H1 (cell line): Measurements from ENCODE around the gene IFIT2. TPM values are rescaled to one million over a fixed set of nuclear protein-coding genes. Genes with fewer than 3 reads are reported as not detected.

Experiments
- RFX5 ChIP-seq: IDR thresholded peaks from 2 replicates; pipeline ENCODE4 v1.6.1; 2011; ENCODE audit warnings: low read depth, low read length, improper control_type of control experiment, borderline replicate concordance
- YY1 ChIP-seq: IDR thresholded peaks from 2 replicates; pipeline ENCODE4 v1.6.1; 2011; ENCODE audit warnings: low read depth, mild to moderate bottlenecking, low read length
- polyA plus RNA-seq, 7 experiments: library from polyadenylated mRNA; depleted of rRNA in 3 of 7; stranded (reverse) in 5 of 7; unstranded in 2 of 7; fragments of >200 nt in 5 of 7; fragments of 200-250 nt in 2 of 7; gene quantifications; 1 replicate in 5 of 7; 2 replicates in 1 of 7; 4 replicates in 1 of 7; pipeline versions ENCODE4 v1.2.1 to v1.2.3, GENCODE V29; 2011 to 2013; ENCODE audit warnings: missing spikeins in 2 of 7, mixed read lengths in 2 of 7
- total RNA-seq: library from RNA; stranded (reverse); fragmentation: NEBNext Ultra II Directional; extraction: Animal tissue kit (Norgen Biotek cat#: 25700); gene quantifications from 2 replicates; pipeline ENCODE4 v1.2.1, GENCODE V29; 2021
- TF ChIP-seq, protein P1 (sequence below): fragments of 300-600 bp; sonication (generic); IDR thresholded peaks from 2 replicates; pipeline ENCODE4 v1.7.1; 2012; ENCODE audit warnings: low read length, moderate library complexity, mild to moderate bottlenecking, inconsistent platforms; ENCODE audit not compliant: insufficient replicate concordance

The IFIT2 gene
- total and polyA plus RNA-seq, 2 of the 8 experiments (the other 6 are each of a cell fraction or from before 2014, with no cell fraction given): 0.03 to 0.35 TPM

DNA sequence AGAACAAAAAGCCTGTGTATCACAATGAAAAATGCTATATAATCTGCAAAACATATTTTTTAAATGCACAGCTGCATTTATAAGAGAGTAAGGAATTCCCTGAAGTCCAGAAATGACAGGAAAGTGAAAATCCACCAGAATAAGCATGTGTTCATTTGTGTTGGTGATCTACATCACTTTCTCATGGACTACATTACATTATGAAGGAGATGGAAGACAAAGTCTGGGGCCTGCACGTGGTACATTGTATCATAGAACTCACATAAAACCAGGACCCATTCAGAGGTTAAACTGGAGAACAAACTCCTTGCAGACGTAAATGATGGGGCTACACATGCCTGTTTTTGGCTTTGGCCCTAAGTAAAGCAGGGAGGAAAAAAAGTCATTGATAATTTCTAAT, 42.3 kb downstream of the IFIT2 start (continued):
- TF ChIP-seq, protein P1, sequence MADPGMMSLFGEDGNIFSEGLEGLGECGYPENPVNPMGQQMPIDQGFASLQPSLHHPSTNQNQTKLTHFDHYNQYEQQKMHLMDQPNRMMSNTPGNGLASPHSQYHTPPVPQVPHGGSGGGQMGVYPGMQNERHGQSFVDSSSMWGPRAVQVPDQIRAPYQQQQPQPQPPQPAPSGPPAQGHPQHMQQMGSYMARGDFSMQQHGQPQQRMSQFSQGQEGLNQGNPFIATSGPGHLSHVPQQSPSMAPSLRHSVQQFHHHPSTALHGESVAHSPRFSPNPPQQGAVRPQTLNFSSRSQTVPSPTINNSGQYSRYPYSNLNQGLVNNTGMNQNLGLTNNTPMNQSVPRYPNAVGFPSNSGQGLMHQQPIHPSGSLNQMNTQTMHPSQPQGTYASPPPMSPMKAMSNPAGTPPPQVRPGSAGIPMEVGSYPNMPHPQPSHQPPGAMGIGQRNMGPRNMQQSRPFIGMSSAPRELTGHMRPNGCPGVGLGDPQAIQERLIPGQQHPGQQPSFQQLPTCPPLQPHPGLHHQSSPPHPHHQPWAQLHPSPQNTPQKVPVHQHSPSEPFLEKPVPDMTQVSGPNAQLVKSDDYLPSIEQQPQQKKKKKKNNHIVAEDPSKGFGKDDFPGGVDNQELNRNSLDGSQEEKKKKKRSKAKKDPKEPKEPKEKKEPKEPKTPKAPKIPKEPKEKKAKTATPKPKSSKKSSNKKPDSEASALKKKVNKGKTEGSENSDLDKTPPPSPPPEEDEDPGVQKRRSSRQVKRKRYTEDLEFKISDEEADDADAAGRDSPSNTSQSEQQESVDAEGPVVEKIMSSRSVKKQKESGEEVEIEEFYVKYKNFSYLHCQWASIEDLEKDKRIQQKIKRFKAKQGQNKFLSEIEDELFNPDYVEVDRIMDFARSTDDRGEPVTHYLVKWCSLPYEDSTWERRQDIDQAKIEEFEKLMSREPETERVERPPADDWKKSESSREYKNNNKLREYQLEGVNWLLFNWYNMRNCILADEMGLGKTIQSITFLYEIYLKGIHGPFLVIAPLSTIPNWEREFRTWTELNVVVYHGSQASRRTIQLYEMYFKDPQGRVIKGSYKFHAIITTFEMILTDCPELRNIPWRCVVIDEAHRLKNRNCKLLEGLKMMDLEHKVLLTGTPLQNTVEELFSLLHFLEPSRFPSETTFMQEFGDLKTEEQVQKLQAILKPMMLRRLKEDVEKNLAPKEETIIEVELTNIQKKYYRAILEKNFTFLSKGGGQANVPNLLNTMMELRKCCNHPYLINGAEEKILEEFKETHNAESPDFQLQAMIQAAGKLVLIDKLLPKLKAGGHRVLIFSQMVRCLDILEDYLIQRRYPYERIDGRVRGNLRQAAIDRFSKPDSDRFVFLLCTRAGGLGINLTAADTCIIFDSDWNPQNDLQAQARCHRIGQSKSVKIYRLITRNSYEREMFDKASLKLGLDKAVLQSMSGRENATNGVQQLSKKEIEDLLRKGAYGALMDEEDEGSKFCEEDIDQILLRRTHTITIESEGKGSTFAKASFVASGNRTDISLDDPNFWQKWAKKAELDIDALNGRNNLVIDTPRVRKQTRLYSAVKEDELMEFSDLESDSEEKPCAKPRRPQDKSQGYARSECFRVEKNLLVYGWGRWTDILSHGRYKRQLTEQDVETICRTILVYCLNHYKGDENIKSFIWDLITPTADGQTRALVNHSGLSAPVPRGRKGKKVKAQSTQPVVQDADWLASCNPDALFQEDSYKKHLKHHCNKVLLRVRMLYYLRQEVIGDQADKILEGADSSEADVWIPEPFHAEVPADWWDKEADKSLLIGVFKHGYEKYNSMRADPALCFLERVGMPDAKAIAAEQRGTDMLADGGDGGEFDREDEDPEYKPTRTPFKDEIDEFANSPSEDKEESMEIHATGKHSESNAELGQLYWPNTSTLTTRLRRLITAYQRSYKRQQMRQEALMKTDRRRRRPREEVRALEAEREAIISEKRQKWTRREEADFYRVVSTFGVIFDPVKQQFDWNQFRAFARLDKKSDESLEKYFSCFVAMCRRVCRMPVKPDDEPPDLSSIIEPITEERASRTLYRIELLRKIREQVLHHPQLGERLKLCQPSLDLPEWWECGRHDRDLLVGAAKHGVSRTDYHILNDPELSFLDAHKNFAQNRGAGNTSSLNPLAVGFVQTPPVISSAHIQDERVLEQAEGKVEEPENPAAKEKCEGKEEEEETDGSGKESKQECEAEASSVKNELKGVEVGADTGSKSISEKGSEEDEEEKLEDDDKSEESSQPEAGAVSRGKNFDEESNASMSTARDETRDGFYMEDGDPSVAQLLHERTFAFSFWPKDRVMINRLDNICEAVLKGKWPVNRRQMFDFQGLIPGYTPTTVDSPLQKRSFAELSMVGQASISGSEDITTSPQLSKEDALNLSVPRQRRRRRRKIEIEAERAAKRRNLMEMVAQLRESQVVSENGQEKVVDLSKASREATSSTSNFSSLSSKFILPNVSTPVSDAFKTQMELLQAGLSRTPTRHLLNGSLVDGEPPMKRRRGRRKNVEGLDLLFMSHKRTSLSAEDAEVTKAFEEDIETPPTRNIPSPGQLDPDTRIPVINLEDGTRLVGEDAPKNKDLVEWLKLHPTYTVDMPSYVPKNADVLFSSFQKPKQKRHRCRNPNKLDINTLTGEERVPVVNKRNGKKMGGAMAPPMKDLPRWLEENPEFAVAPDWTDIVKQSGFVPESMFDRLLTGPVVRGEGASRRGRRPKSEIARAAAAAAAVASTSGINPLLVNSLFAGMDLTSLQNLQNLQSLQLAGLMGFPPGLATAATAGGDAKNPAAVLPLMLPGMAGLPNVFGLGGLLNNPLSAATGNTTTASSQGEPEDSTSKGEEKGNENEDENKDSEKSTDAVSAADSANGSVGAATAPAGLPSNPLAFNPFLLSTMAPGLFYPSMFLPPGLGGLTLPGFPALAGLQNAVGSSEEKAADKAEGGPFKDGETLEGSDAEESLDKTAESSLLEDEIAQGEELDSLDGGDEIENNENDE: no peak
- TF ChIP-seq YY1 (no peak), RFX5 (no peak)
- TF ChIP-seq, all 59 proteins: peak for 0
